Caki2 (cell line): ENCODE results near the gene NOC3L. TPM values are rescaled to one million over a fixed set of nuclear protein-coding genes. Genes with fewer than 3 reads are reported as not detected.

Source experiments
- total RNA-seq: library from RNA; depleted of rRNA; stranded (reverse); fragments of >200 nt; shearing (Covaris generic); gene quantifications from 2 replicates; pipeline ENCODE4 v1.2.3, GENCODE V29; 2014; ENCODE audit warnings: low replicate concordance; rRNA removed

Gene NOC3L
- total RNA-seq, 1 experiment from 2014 or later, result 25.2 TPM

Other genes with a start within 250 kb of the NOC3L start
- 4.7 and 14.8 TPM in 2 replicates for gene TBC1D12, start 39.6 kb upstream of the NOC3L start, total RNA-seq
- 59.2 and 74.8 TPM in 2 replicates for gene HELLS, start 182.8 kb upstream of the NOC3L start, total RNA-seq